GM10248 (cell line): Measurements from ENCODE around the gene SNX18.

Source experiments
- CTCF ChIA-PET: fragments of 300-600 bp; sonication (Branson Sonifier 250); formaldehyde crosslinking; extraction: SDS; loops from one replicate; lab custom pipeline; 2021; ENCODE audit warnings: antibody characterized with exemption; lab: Yijun Ruan, JAX
- POLR2A ChIA-PET: fragments of 350-650 bp; sonication (Branson Sonifier 250); formaldehyde crosslinking; extraction: SDS; loops from one replicate; lab custom pipeline; 2020; ENCODE audit warnings: antibody characterized with exemption; lab: Yijun Ruan, JAX
- DNase-seq: peaks from one replicate; pipeline ENCODE4 v3.0.0; 2012; ENCODE audit errors: extremely low spot score
- CTCF ChIP-seq: IDR thresholded peaks from 2 replicates; pipeline ENCODE4 v1.5.1; 2012; ENCODE audit warnings: mild to moderate bottlenecking, low read depth; ENCODE audit errors: extremely low read depth, missing control alignments, control extremely low read depth

The SNX18 gene

GRCh38 chr5:54495027-54495426 lies 22.5 kb upstream of the SNX18 start:
- CTCF ChIA-PET = interaction anchor here (1.1 kb wide), 1 partner anchor 76 kb away, joined by 3 read pairs; no protein-coding TSS in a partner anchor
- POLR2A ChIA-PET = no interaction called here
- no peak for TF ChIP-seq CTCF
- no peak for DNase-seq

- DNase-seq = no peak
- ChIA-PET POLR2A (no interaction called here), CTCF (interaction anchor here (1.4 kb wide), 1 partner anchor 330 kb away, joined by 7 read pairs; no protein-coding TSS in a partner anchor)
- TF ChIP-seq CTCF = no peak
Observed at GRCh38 chr5:54514291-54514690, 3.3 kb upstream of the SNX18 start.

- ChIA-PET POLR2A (no interaction called here), CTCF (interaction anchor here (1.4 kb wide), 1 partner anchor 330 kb away, joined by 7 read pairs; no protein-coding TSS in a partner anchor)
- no peak for TF ChIP-seq CTCF
- no peak for DNase-seq
Observed at GRCh38 chr5:54514841-54515432, 2.6 kb upstream of the SNX18 start.

GRCh38 chr5:54515634-54516033 lies 1.9 kb upstream of the SNX18 start:
- no peak for DNase-seq
- CTCF ChIA-PET = interaction anchor here (1.6 to 4.9 kb wide), 11 partner anchors 12 to 630 kb away, joined by 5 to 88 read pairs (median 16); no protein-coding TSS in a partner anchor
- POLR2A ChIA-PET = no interaction called here
- TF ChIP-seq CTCF = no peak

- ChIA-PET POLR2A (no interaction called here), CTCF (interaction anchor here (0.7 to 4.9 kb wide), 34 partner anchors 8 to 643 kb away, joined by 3 to 88 read pairs (median 5); partner anchors contain the start of gene GPX8)
- DNase-seq = no peak
- TF ChIP-seq CTCF = no peak
Observed at GRCh38 chr5:54516051-54516655, 1.4 kb upstream of the SNX18 start.

GRCh38 chr5:54517174-54517511 lies 416 bp upstream of the SNX18 start:
- no peak for TF ChIP-seq CTCF
- DNase-seq = no peak
- ChIA-PET CTCF (interaction anchor here (0.7 to 4.9 kb wide), 56 partner anchors 9 to 643 kb away, joined by 3 to 88 read pairs (median 4); partner anchors contain the start of gene GPX8), POLR2A (no interaction called here)
